GM19238 (cell line): ENCODE data around the gene RGS1.
"Not testable (repeated sequence)": the region's sequence is repeated elsewhere in the genome, so short reads cannot be mapped to it uniquely, and the experiment has no call there.

Experiments
- DNase-seq: peaks from one replicate; pipeline ENCODE4 v3.0.0; 2011; ENCODE audit warnings: low spot score; ENCODE audit not compliant: insufficient read length

The RGS1 gene

GRCh38 chr1:192575499-192576189 lies at the start of gene RGS1:
Gene RGS1, plus strand, starts transcription at chr1:192575773. Its CDS starts 20 bp downstream, at chr1:192575793.
- peak; percentile 30 for DNase-seq

DNA sequence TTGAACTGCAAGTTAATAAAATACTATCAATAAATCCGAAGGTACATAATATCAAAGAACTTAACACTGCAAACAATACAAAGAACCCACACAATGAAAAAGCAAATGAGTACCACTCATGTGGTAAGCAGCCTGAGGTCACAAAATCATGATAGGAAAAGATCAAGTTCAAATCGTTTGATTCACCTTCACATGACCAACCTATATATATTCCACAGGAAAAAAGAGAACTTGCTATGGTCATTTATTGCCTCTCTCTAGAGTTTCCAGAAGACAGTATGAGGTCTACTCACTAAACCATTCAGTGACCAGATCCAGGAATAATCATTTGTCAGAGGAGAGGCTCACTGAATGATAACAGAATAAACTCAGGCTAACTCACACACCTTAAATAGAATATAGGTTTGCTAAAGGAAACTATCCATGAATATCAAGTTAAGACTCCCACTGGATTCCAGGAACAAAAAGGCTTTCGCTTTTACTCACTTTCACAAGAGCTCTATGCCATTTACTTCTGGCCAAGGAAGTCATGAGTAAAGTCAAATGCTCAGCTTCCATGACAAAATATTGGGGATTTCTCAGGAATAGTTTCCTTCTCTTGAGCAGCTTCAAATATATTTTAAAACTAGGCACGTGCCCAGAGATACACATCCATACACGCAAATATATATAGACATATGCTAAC lies 48.3 kb upstream of the RGS1 start:
- no peak for DNase-seq

DNA sequence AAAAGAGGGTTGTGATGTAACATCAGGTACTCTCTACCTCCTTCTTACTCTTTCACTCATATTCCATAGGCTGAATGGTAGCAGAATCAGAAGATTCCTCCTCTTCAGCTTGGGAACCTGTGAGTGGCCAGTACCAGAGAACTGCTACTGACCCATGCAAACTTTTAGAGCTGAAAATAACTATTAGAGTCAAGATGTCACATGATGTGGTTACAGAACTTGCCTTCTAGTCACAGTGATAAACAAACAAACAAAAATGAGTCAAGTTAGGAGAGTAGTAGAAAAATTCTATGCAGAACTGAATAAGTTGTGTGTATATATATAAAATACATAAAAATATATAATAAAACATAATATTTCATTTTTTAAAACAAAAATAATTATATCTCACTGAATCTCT lies 47.6 kb upstream of the RGS1 start:
- DNase-seq, result no peak

DNA sequence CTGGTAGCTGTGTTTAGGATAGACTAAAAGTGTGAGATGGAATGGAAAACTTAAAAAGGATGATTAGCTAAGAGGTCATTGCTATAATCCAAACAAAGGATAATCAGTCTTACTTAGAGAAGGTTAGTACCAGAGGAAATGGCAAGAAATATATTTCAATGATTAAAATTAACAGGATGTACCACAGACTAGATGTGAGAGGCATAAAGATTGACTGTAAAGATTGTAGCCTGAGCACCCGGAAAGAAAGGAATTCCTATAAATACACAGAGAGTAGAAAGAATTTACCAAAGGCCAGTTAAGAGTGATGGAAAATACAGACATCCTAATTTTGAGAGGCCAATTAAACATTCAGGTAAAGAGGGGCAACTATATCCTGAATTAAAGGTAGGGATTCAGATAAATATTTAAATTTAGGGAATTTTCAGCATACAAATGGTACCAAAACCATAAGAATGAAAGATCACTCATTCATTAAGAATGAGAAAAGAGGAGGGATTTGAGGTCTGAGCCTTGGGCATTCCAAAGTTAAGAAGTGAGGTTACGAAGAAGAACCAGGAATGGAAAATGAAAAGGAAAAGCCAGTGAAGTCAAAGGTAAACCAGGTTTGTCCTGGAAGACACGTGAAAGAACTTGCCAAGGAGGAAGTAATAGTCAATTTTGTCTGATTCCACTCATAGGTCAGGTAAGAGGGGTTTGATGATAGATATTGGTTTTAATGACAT lies 46.4 kb upstream of the RGS1 start:
- DNase-seq, result no peak

GRCh38 chr1:192529811-192530210 lies 45.8 kb upstream of the RGS1 start:
- no peak for DNase-seq

GRCh38 chr1:192530254-192530653 lies 45.3 kb upstream of the RGS1 start:
- no peak for DNase-seq

DNA sequence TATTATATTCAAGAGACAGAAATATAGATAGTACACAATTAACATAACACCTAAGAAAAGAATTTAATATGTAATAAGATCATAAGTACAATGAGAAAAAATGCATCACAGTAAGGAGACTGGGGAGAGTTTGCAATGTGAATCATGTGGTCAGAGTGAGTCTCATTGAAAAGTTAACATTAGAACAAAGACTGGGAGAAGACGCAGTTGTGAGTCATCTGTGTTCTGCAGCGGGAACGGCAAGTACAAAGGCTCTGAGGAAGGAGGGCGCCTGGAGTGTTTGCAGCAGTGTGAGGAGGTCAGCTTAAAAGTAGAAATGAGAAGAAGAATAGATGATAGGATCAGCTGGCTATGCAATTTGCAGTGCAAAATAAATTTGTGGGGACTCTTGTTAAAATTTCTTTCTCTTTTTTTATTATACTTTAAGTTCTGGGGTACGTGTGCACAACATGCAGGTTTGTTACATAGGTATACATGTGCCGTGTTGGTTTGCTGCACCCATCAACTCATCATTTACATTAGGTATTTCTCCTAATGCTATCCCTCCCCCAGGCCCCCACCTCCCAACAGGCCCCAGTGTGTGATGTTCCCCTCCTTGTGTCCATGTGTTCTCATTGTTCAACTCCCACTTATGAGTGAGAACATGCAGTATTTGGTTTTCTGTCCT lies 44.4 kb upstream of the RGS1 start:
- DNase-seq, result not testable (repeated sequence)

DNA sequence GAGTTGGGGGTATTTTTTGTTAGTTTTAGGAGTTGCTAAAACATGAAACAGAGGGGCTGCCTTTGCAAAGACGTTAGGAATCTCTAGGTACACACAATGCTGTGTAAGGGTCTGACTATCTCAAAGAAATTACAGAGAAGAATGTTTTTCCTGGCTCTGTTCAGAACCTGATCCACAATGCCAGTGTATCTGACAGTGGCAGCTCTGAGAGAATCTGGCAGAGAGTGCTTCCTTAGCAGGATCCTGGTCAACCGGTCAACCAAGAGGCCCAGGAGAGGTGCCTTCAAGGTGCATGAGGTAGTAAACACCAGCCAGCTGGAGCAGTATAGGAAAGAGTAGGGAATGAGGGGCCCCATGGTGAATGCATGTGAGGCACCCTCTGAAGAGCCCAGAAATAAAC lies 40.9 kb upstream of the RGS1 start:
- DNase-seq, result no peak

DNA sequence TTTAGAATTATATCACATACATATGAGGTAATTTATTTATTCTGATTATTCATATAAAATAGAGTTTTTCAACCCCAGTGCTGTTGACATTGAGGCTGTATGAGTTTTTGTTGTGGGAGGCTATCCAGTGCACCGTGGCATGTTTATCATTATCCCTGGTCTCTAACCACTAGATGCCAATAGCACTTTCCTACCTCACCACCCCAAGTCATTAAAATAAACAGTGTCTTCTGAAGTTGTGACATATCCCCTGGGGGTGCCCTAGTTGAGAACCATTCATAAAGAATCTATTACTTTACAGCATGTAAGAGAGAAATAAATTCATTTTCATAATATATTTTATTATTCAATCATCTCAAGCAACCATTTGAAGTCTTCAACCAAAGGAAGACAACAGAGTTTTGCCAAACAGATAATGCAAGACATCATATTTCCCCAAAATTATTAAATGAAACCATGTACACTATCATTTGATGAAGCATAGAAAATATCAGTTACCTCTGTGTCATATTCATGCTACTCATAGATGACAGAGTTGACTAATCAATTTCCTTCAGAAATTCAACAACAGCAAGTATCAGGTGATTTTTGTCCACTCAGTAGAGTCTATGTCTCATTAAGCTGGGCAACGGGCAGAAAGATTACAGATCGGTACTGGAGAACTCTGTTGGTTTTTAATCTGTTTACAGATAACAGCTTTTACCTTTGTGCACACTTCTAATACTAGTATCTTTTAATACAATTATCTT lies 39.5 kb upstream of the RGS1 start:
- DNase-seq, result no peak

DNA sequence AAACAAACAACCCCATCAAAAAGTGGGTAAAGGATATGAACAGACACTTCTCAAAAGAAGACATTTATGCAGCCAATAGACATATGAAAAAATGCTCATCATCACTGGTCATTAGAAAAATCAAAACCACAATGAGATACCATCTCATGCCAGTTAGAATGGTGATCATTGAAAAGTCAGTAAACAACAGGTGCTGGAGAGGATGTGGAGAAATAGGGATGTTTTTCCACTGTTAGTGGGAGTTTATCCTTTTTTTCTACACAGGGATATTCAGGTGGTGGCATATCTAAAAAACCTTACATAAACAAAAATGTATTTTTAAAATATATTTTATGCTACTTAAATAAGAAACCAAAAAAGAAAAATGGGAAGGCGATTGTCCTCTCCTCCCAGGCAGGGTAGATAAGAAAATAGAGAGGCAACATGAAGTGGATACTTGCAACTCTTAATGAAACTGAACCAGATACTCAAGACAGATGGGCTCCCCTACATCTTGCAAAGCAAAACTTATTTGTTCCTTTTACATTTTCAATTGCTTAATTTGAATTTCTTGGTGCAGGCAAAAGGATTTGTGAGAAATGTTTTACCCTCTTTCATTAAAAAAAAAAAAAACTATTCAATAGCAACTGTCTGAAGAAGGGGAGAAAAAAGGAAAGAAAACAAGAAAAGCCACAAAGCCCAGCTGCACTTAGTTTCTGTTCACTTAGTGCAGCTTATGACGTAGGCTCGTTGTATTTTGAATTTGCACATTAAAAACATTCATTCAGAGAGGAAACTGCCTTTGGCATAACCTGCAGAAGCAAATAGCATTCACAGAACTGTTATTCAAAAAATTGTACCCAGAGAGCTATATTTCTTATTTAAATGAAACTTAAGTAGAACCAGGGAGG lies 36.9 kb upstream of the RGS1 start:
- no peak for DNase-seq

DNA sequence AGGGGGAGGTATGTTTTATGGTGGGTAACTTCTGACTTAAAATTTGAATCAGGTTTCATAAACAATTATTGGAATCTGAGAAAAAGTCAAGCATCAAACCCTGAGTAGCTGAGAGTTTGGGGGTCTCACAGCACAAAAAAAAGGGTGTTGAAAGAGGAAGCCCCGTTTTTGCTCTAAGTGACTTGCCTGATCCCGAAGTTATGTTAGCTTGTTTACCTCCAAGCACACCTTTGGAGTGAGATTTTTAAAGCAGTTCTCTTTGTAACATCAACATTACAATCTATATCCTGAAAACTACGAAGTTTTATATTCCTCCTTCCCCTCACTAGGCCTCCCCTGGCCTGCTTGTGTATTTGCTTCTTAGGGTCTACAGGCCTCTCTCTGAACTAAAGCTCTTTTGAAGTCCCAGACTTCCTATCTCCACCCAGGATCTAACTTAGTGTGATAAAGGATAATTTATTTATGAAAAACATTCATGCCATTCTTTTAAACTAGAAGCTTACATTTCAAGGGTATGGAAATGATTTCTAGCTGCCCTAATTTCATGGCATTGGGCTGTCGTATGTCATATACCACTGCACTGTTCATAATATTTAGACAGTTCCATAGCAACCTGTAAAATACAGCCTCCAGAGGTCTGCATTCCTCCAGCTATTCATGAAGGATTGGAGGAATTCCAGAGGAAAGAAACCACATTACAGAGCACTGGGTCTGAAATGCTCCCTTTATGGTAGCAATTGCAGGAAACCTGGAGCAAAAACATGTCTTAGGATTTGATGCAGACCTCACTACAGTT lies 36.1 kb upstream of the RGS1 start:
- no peak for DNase-seq

- DNase-seq, result no peak
Observed at GRCh38 chr1:192543445-192543844, 32.1 kb upstream of the RGS1 start.

DNA sequence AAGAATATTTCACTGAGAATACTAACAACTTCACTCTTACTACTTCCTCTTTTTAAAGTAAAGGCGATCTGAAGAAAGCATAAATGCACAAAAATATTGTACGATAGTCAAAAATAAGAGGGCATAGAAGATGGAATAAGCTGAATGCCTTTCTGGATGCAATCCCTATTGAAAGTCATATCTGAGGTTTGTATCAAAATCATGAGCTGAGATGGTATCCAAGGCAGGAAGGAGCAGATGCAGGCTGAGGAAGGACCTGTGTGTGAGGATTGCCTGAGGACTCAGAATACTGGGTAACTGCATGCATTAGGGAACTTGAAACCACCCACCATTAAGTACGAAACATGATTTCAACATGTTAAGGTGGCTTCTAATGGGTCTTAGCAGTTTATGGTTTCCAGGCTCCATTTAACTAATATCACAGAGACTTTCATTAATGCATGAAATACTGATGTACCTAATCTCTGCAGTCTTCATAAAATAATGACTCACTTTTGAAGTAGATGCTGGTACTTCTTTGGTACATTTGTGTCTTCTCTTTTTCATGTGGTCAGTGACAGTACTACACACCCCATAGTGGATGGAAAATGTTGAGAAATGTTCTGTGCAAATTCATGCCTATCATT lies 29.6 kb upstream of the RGS1 start:
- no peak for DNase-seq

GRCh38 chr1:192546596-192547190 lies 28.9 kb upstream of the RGS1 start:
- DNase-seq, result no peak

- no peak for DNase-seq
Observed at GRCh38 chr1:192547501-192547900, 28.1 kb upstream of the RGS1 start.

GRCh38 chr1:192549937-192550336 lies 25.6 kb upstream of the RGS1 start:
- DNase-seq, result no peak

DNA sequence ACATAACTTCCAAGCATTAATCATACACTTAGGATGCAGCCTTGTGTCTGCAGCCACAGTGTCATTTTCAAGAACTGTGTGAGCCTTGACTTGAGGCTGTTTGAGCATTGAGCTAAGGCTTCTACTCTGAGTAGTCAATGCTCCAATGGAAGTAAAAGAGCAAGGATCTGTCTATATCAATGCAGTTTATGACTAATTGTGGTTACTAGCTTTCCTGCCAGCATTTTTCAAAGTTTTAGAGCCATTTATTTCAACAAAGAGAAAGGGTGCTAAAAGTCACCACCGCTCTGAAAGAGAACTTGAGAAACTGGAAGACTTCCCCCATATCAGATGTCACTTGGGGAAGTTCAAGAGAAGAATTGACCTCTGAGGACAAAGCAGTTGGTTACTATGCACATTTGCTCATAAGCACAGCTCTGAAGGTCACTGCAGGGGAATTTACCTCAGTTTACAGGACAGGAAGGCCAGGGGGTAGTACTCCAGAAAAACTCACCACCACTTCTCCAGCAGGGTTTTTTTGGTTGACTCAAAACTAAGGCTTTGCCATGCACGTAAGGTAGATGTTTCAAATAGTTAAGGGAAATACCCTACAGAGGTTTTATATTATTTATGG lies 24.5 kb upstream of the RGS1 start:
- DNase-seq, result no peak

- no peak for DNase-seq
Observed at GRCh38 chr1:192552760-192553191, 22.8 kb upstream of the RGS1 start.
